HG03025 (cell line): Measurements from ENCODE around the gene PYCR2.

Experiments used
- ATAC-seq: cut with Tn5 transposase; IDR thresholded peaks from one replicate; pipeline ENCODE4 v1.9.1; 2021; ENCODE audit warnings: mild to moderate bottlenecking, moderate library complexity; ENCODE audit not compliant: unreplicated experiment, low FRiP score

The PYCR2 gene

GRCh38 chr1:225880222-225880588 is 43.8 kb downstream of the PYCR2 start:
- no peak for ATAC-seq

- ATAC-seq, result no peak
Measured at GRCh38 chr1:225879521-225880221, 44.4 kb downstream of the PYCR2 start.

- no peak for ATAC-seq
Measured at GRCh38 chr1:225878282-225878681, 45.8 kb downstream of the PYCR2 start.

- no peak for ATAC-seq
Measured at GRCh38 chr1:225877580-225877979, 46.5 kb downstream of the PYCR2 start.

GRCh38 chr1:225876900-225877510 is 47.0 kb downstream of the PYCR2 start:
- ATAC-seq, result no peak

- ATAC-seq, result no peak
Measured at GRCh38 chr1:225875044-225875815, 48.8 kb downstream of the PYCR2 start.

- ATAC-seq, result no peak
Measured at GRCh38 chr1:225874431-225874830, 49.6 kb downstream of the PYCR2 start.

GRCh38 chr1:225873281-225873850 is 50.7 kb downstream of the PYCR2 start:
- ATAC-seq, result no peak

- ATAC-seq, result no peak
Measured at GRCh38 chr1:225872075-225872430, 52.0 kb downstream of the PYCR2 start.

- no peak for ATAC-seq
Measured at GRCh38 chr1:225871359-225872074, 52.5 kb downstream of the PYCR2 start.

GRCh38 chr1:225870911-225871310 is 53.1 kb downstream of the PYCR2 start:
- no peak for ATAC-seq
